GM23338 (cell line): ENCODE results near the gene NLRC3. TPM values are rescaled to one million over a fixed set of nuclear protein-coding genes. Genes with fewer than 3 reads are reported as not detected.

Source experiments
- CTCF ChIP-seq, 2 experiments: fragments of 200-600 bp in 1 of 2; sonication (generic) in 1 of 2; conservative IDR thresholded peaks; 2 replicates each; pipeline versions ENCODE4 v1.5.1 to v1.6.1; 2016 to 2017; ENCODE audit warnings: antibody characterized with exemption in 2 of 2, low read depth in 2 of 2, mild to moderate bottlenecking in 2 of 2, moderate library complexity in 1 of 2
- ETS1 ChIP-seq: IDR thresholded peaks from 2 replicates; pipeline ENCODE4 v1.6.1; 2016; ENCODE audit warnings: antibody characterized with exemption
- EZH2 ChIP-seq: fragments of 200-600 bp; sonication (generic); IDR thresholded peaks from one replicate; pipeline ENCODE4 v1.8.0; 2017; ENCODE audit warnings: antibody characterized with exemption, mild to moderate bottlenecking, low read depth; ENCODE audit not compliant: unreplicated experiment
- EZH2phosphoT487 ChIP-seq: fragments of 200-600 bp; sonication (generic); IDR thresholded peaks from one replicate; pipeline ENCODE4 v1.8.1; 2018; ENCODE audit warnings: antibody characterized with exemption; ENCODE audit not compliant: unreplicated experiment
- JUNB ChIP-seq: IDR thresholded peaks from one replicate; pipeline ENCODE4 v1.6.1; 2016; ENCODE audit warnings: antibody characterized with exemption; ENCODE audit not compliant: unreplicated experiment
- NANOG ChIP-seq: IDR thresholded peaks from 2 replicates; pipeline ENCODE4 v1.6.1; 2016; ENCODE audit warnings: antibody characterized with exemption, borderline replicate concordance
- POLR2AphosphoS5 ChIP-seq: IDR thresholded peaks from 2 replicates; pipeline ENCODE4 v1.6.1; 2016; ENCODE audit warnings: antibody characterized with exemption, low read depth
- STAT1 ChIP-seq: IDR thresholded peaks from one replicate; pipeline ENCODE4 v1.6.1; 2016; ENCODE audit warnings: antibody characterized with exemption; ENCODE audit not compliant: unreplicated experiment
- ZNF114 ChIP-seq: fragments of 250-450 bp; sonication (Bioruptor Pico); IDR thresholded peaks from 2 replicates; pipeline ENCODE4 v1.5.0; 2020; ENCODE audit warnings: mild to moderate bottlenecking, moderate library complexity
- ZNF462 ChIP-seq: fragments of 250-450 bp; sonication (Bioruptor Pico); IDR thresholded peaks from 2 replicates; pipeline ENCODE4 v1.5.0; 2020; ENCODE audit warnings: mild to moderate bottlenecking, moderate library complexity
- polyA plus RNA-seq: library from polyadenylated mRNA; unstranded; fragments of >200 nt; fragmentation: Nextera tagmentation; extraction: Ambion mirVana; gene quantifications from 2 replicates; pipeline ENCODE4 v1.2.1, GENCODE V29; 2016
- total RNA-seq: library from RNA; depleted of rRNA; stranded (reverse); fragments of >200 nt; shearing (Covaris generic); gene quantifications from 2 replicates; pipeline ENCODE4 v1.2.3, GENCODE V29; 2014

Gene NLRC3
- total and polyA plus RNA-seq, 2 experiments from 2014 or later = 0.11 to 0.49 TPM

GRCh38 chr16:3546986-3547682 lies 30.1 kb downstream of the NLRC3 start (continued):
- TF ChIP-seq ZNF462 (CRISPR knock-in tag) = no peak
- no peak for TF ChIP-seq JUNB
- no peak for TF ChIP-seq POLR2AphosphoS5
- no peak for TF ChIP-seq EZH2phosphoT487
- no peak for TF ChIP-seq CTCF (conservative IDR thresholded peaks at IDR 0.05; ENCODE audit: low read depth in 2 of 2)
- no peak for TF ChIP-seq ZNF114
- no peak for TF ChIP-seq EZH2
- no peak for TF ChIP-seq ETS1
- TF ChIP-seq NANOG = no peak
- TF ChIP-seq STAT1 = no peak
